Measurements from ENCODE around the gene EZH1.

EZH1 gene

GRCh38 chr17:42780851-42781638 is 36.2 kb upstream of the EZH1 start:
- no peak for DNase-seq (ENCODE audit: low read depth, low spot score)
- ChIA-PET POLR2A (interaction anchor here (1.3 to 2.0 kb wide), 6 partner anchors 8 to 203 kb away, joined by 3 to 7 read pairs (median 6); partner anchors contain the start of genes CNTD1, COA3 and VPS25), CTCF (interaction anchor here (1.3 to 5.8 kb wide), 4 partner anchors 8 to 43 kb away, joined by 3 to 34 read pairs (median 6); partner anchors contain the start of genes BECN1 and VPS25)
- TF ChIP-seq, protein P1, sequence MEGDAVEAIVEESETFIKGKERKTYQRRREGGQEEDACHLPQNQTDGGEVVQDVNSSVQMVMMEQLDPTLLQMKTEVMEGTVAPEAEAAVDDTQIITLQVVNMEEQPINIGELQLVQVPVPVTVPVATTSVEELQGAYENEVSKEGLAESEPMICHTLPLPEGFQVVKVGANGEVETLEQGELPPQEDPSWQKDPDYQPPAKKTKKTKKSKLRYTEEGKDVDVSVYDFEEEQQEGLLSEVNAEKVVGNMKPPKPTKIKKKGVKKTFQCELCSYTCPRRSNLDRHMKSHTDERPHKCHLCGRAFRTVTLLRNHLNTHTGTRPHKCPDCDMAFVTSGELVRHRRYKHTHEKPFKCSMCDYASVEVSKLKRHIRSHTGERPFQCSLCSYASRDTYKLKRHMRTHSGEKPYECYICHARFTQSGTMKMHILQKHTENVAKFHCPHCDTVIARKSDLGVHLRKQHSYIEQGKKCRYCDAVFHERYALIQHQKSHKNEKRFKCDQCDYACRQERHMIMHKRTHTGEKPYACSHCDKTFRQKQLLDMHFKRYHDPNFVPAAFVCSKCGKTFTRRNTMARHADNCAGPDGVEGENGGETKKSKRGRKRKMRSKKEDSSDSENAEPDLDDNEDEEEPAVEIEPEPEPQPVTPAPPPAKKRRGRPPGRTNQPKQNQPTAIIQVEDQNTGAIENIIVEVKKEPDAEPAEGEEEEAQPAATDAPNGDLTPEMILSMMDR (IDR thresholded peaks at IDR 0.05; ENCODE audit: insufficient read depth, low read length, missing control alignments): no peak
- peak overlapping the region; percentile 76 for H3K4me3 ChIP-seq (ENCODE audit: low read depth, low read length)

- DNase-seq (ENCODE audit: low read depth, low spot score): no peak
- CTCF ChIA-PET: interaction anchor here (1.4 to 5.8 kb wide), 2 partner anchors 16 to 40 kb away, joined by 3 to 34 read pairs; no protein-coding TSS in a partner anchor
- peak within 1 kb of the TSS; percentile 76 for H3K4me3 ChIP-seq (ENCODE audit: low read depth, low read length)
- TF ChIP-seq, protein P1 (IDR thresholded peaks at IDR 0.05; ENCODE audit: insufficient read depth, low read length, missing control alignments): no peak
- POLR2A ChIA-PET: interaction anchor here (1.3 to 2.0 kb wide), 6 partner anchors 8 to 202 kb away, joined by 3 to 7 read pairs (median 6); partner anchors contain the start of genes CNTD1, COA3 and VPS25
Measured at GRCh38 chr17:42779936-42780850, 35.4 kb upstream of the EZH1 start, which contains the start of gene WNK4. TSS of gene WNK4 (plus strand) at chr17:42780610. CDS start at chr17:42780699, 89 bp downstream.

- ChIA-PET CTCF (interaction anchor here (1.4 to 5.8 kb wide), 4 partner anchors 16 to 45 kb away, joined by 3 to 34 read pairs (median 6); partner anchors contain the start of gene BECN1), POLR2A (interaction anchor here (1.6 kb wide), 1 partner anchor 19 kb away, joined by 7 read pairs; the partner anchor contains the start of genes CNTD1 and COA3)
- H3K4me3 ChIP-seq (ENCODE audit: low read depth, low read length): peak overlapping the region; percentile 6; the same call in 1 of the 2 replicates
Measured at GRCh38 chr17:42779304-42779935, 34.6 kb upstream of the EZH1 start.

GRCh38 chr17:42778570-42778969 is 33.7 kb upstream of the EZH1 start:
- CTCF ChIA-PET: interaction anchor here (1.8 to 5.8 kb wide), 3 partner anchors 15 to 46 kb away, joined by 4 to 34 read pairs (median 7); partner anchors contain the start of gene BECN1
- POLR2A ChIA-PET: no interaction called here
- TF ChIP-seq, protein P1 (IDR thresholded peaks at IDR 0.05; ENCODE audit: insufficient read depth, low read length, missing control alignments): no peak
- H3K4me3 ChIP-seq (ENCODE audit: low read depth, low read length): no peak overlapping the region
- DNase-seq (ENCODE audit: low read depth, low spot score): no peak

More at GRCh38 chr17:42779304-42779935, 34.6 kb upstream of the EZH1 start:
- no peak for DNase-seq (ENCODE audit: low read depth, low spot score)
- TF ChIP-seq, protein P1 (IDR thresholded peaks at IDR 0.05; ENCODE audit: insufficient read depth, low read length, missing control alignments): no peak

- TF ChIP-seq, protein P1 (IDR thresholded peaks at IDR 0.05; ENCODE audit: insufficient read depth, low read length, missing control alignments): no peak
- ChIA-PET CTCF (no interaction called here), POLR2A (interaction anchor here (0.6 kb wide), 1 partner anchor 9 kb away, joined by 3 read pairs; no protein-coding TSS in a partner anchor)
- H3K4me3 ChIP-seq (ENCODE audit: low read depth, low read length): no peak overlapping the region
- DNase-seq (ENCODE audit: low read depth, low spot score): no peak
Measured at GRCh38 chr17:42775534-42776098, 30.8 kb upstream of the EZH1 start.

Data from AG04449 (cell line).